Measurements from ENCODE around the gene QARS1. TPM values are rescaled to one million over a fixed set of nuclear protein-coding genes. Genes with fewer than 3 reads are reported as not detected.

QARS1 gene
- total and polyA plus RNA-seq, 4 donors, result 172 to 234 (median 207) TPM

DNA sequence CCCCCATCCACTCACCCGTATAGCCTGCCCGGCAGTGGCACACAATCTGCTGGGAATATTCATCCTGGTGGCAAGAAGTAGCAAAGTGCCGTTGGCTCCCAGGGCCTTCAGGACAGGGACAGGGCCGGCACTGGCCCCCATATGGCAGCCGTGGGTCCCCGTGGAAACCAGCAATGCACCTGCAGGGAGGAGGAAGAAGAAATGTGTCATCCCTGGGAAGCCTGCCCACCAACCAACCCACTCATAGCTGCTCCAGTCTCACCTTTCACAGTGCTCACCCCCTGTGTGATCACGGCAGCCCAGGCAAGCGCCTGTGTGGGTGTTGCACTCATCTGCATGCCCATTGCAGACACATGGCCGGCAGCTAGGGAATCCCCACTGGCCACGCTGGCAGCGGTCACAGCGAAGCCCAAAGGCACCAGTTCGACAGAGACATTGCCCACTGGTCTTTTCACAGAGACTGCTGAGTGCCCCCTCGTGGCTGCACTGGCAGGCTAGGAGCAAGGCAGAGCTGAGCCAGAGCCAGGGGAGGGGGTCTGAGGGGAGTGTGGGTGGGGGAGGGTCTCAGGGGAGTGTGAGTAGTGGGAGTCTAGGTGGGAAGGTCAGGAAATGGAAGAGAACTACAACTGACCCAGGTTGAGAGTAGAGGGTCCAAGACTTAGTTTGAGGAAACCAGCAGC, 20.6 kb upstream of the QARS1 start:
- Histone ChIP-seq H3K27me3 (ENCODE audit: control insufficient read depth in 3 of 3, insufficient read depth in 3 of 3, low read length in 2 of 3) (no peaks in the 10 kb centered on the region), H3K9ac (ENCODE audit: insufficient read depth in 1 of 2, low read length in 2 of 2) (no peak overlapping the region), H3K9me3 (ENCODE audit: control insufficient read depth in 4 of 4, insufficient read depth in 3 of 4, low read length in 3 of 4) (no peaks in the 10 kb centered on the region), H3K4me3 (no peak overlapping the region), H3K4me1 (ENCODE audit: control insufficient read depth in 5 of 5, insufficient read depth in 5 of 5, low read length in 5 of 5) (peaks cover 0 to 4% (median 0%) of the 10 kb centered on the region in 5 donors), H3K36me3 (ENCODE audit: control insufficient read depth in 4 of 4, insufficient read depth in 4 of 4, low read length in 4 of 4) (peaks cover 11 to 58% (median 42%) of the 10 kb centered on the region in 4 donors), H3K27ac (ENCODE audit: low read depth in 1 of 2, low read length in 1 of 2) (no peak overlapping the region)
- no peak for DNase-seq
- WGBS, 2 donors, result 82 to 90% methylated on average over 14 of the region's 14 CpGs
- ATAC-seq (ENCODE audit: insufficient read depth, low FRiP score), result no peak
- no peak for TF ChIP-seq CTCF (IDR thresholded peaks at IDR 0.05; ENCODE audit: control extremely low read depth, extremely low read depth)

DNA sequence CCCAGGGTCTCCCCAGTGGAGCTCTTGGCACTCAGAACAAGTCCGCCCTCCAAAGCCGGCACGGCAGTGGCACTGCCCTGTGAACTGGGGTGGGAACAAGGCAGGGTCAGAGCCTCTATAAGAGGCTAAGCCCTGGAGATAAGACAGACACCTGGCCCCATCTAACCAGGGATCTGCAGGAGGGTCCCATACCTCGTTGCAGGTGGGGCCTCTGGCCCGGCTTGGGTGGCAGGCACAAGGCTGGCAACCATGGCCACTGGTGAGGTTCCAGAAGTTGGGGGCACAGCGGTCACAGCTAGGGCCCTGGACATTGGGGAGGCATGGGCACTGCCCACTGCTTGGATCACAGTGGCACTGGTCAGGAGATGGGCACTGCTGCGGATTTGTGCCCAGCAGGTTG, 19.6 kb upstream of the QARS1 start:
- no peak overlapping the region for H3K9ac ChIP-seq (ENCODE audit: insufficient read depth in 1 of 2, low read length in 2 of 2)
- no peak for TF ChIP-seq CTCF (IDR thresholded peaks at IDR 0.05; ENCODE audit: control extremely low read depth, extremely low read depth)
- DNase-seq (no peak), ATAC-seq (ENCODE audit: insufficient read depth, low FRiP score) (no peak)
- peaks cover 11 to 58% (median 39%) of the 10 kb centered on the region in 4 donors for H3K36me3 ChIP-seq (ENCODE audit: control insufficient read depth in 4 of 4, insufficient read depth in 4 of 4, low read length in 4 of 4)
- H3K27ac ChIP-seq (ENCODE audit: low read depth in 1 of 2, low read length in 1 of 2), result no peak overlapping the region
- peaks cover 0 to 14% (median 8%) of the 10 kb centered on the region in 5 donors for H3K4me1 ChIP-seq (ENCODE audit: control insufficient read depth in 5 of 5, insufficient read depth in 5 of 5, low read length in 5 of 5)
- no peaks in the 10 kb centered on the region for H3K9me3 ChIP-seq (ENCODE audit: control insufficient read depth in 4 of 4, insufficient read depth in 3 of 4, low read length in 3 of 4)
- H3K4me3 ChIP-seq, result no peak overlapping the region
- H3K27me3 ChIP-seq (ENCODE audit: control insufficient read depth in 3 of 3, insufficient read depth in 3 of 3, low read length in 2 of 3), result no peaks in the 10 kb centered on the region
- WGBS, 2 donors, result 91 to 98% methylated on average over 7 of the region's 7 CpGs

DNA sequence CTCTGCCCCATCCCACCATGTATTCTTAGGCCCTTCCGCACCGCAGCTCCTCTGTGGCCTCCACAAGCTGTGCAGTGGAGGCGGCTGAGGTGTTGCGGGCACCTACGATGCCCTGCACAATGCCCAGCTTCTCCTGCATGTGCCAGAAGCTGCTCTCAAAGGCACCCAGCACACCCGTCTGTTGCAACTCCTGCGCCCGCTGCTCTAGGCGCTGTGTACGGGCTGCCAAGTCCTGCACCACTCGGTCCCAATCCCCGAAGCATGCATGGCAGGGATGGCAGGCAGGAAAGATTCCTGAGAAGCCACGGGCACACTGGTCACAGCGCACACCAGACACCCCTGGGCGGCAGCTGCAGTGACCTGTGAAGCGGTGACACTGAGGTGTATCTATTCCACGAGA, 19.1 kb upstream of the QARS1 start:
- ATAC-seq (ENCODE audit: insufficient read depth, low FRiP score), result no peak
- Histone ChIP-seq H3K9me3 (ENCODE audit: control insufficient read depth in 4 of 4, insufficient read depth in 3 of 4, low read length in 3 of 4) (no peaks in the 10 kb centered on the region), H3K9ac (ENCODE audit: insufficient read depth in 1 of 2, low read length in 2 of 2) (no peak overlapping the region), H3K27me3 (ENCODE audit: control insufficient read depth in 3 of 3, insufficient read depth in 3 of 3, low read length in 2 of 3) (no peaks in the 10 kb centered on the region), H3K36me3 (ENCODE audit: control insufficient read depth in 4 of 4, insufficient read depth in 4 of 4, low read length in 4 of 4) (peaks cover 11 to 59% (median 39%) of the 10 kb centered on the region in 4 donors), H3K4me3 (no peak overlapping the region), H3K4me1 (ENCODE audit: control insufficient read depth in 5 of 5, insufficient read depth in 5 of 5, low read length in 5 of 5) (peaks cover 0 to 17% (median 8%) of the 10 kb centered on the region in 5 donors), H3K27ac (ENCODE audit: low read depth in 1 of 2, low read length in 1 of 2) (no peak overlapping the region)
- no peak for TF ChIP-seq CTCF (IDR thresholded peaks at IDR 0.05; ENCODE audit: control extremely low read depth, extremely low read depth)
- DNase-seq, result no peak
- 94 to 98% methylated on average over 17 of the region's 17 CpGs for WGBS, 2 donors

All from lung (tissue), 12 donors.